Umbilical cord (tissue), 2 donors: ENCODE measurements around the gene FBLN1. TPM values are rescaled to one million over a fixed set of nuclear protein-coding genes. Genes with fewer than 3 reads are reported as not detected.
A peak's percentile ranks its signal among the peaks of the same experiment; 100 is the strongest.

Experiments used
- DNase-seq: peaks from one replicate; pipeline ENCODE4 v3.0.0-alpha.2; 2015; ENCODE audit warnings: low spot score
- total RNA-seq: library from RNA; depleted of rRNA; stranded (reverse); fragments of >200 nt; gene quantifications from one replicate; pipeline ENCODE4 v1.2.3, GENCODE V29; 2014; ENCODE audit warnings: low replicate concordance; ENCODE audit not compliant: insufficient read depth

FBLN1 gene
- total RNA-seq, 1 donor from 2014 or later = 248 TPM

DNA sequence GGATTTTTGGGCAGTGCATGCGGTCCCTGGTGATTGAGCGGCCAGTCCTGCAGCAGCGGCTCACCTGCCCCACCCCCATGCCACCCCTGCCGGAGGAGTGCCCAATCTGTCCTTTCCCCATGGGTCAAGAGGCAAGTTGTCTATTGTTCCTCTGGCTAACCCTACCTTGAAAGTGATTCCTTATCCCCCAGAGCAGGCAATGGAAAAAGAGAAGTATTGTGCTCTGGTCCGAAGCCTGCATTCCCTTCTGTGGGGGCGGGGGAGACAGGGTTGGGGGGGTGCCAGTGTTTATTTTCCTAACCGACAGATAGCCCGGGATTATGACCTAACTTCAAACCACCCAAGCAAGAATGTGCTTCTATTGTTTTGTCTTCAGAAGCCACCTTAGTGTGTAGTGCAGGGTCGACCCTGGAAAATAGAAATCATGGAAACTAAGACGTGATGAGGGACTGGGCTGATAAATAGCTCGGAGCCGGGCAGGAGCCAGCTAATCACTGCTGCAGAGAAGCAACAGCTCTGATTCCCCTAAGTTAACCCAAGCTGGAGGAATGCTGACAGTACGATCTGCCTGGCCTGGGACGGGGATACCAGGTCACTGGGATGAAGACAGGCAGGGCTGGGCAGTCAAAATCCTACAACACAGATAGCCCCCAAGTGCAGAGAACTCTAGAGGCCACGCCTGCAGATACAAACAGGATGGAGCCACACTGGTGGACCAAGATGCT is 130.3 kb downstream of the FBLN1 start:
- no peak for DNase-seq

DNA sequence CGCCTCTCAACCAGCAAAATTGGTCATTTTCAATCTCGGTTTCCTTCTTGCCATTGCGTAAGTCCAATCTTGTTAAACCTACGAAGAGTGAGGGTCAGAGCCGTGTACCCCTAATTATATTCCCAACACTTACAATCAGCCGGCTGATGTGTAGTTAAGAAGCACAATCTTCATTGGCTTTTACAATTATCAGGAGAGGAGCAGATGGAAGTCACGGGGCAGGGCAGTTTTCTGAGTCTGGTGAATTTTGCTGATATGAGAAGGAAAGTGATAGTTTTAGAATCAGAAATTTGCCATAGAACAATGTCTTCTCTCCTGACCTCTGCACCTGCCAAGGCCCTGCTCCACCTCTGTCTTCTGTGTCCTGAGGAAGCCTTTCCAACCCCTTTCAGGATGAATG is 134.0 kb downstream of the FBLN1 start:
- DNase-seq = no peak

DNA sequence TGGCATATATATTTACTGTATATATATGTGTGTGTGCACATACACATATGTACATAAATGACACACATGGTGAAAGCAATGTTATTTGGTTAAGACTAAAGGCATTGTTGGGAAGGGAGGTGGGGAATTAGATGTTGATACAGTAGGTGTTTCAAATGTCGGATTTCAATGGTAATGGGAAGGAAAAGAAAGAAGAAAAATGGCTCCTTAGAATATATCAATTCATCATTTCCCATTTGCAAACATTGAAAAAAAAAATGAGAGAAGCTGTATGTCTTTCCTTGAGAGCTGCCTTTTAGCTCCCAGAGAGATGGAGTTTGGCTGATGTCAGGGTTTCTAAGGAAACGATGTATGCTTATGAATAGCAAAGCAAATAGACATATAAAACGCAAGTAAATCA is 135.5 kb downstream of the FBLN1 start:
- no peak for DNase-seq

DNA sequence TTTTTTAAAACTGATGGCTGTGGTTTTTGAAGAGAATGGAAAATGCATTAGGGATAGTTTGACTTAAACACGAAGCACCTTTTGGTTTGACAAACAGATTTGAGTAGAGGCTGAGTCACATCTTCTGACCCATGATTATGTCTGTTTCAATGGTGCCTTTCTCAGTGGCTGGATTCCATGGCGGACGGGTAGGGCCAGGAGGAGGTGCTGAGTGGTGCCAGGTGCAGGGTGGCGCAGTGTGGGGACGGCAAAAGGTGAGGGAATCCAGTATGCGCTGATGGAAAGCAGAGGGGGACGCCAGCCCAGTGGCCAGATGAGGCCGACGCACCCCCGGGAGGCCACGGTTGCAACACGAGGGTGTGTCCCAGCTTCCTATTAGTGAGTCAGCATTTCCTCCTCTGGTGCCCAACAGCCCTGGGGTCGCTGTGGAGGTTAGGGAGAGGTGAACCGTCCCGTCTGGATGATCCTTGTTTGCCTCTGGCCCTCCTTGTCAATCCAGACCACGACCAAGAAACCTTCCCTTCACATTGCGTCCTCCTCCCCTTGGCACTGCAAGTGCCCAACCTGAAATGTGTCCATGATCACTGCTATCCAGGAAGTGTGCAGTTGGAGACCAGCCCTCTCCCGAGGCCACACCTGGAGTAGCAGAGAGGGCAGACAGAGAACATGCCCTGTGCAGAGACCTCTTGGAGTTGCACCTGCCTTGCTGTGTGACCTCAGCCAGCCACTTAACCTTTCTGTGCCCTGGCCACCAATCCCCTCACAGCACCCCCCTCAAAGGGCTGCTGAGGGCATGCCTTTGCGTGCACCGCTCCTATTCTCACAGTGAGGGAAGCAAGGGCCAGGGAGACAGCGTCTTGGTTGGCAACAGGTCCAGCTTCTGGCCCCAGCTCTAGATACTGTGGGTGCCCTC is 136.4 kb downstream of the FBLN1 start:
- DNase-seq = no peak

DNA sequence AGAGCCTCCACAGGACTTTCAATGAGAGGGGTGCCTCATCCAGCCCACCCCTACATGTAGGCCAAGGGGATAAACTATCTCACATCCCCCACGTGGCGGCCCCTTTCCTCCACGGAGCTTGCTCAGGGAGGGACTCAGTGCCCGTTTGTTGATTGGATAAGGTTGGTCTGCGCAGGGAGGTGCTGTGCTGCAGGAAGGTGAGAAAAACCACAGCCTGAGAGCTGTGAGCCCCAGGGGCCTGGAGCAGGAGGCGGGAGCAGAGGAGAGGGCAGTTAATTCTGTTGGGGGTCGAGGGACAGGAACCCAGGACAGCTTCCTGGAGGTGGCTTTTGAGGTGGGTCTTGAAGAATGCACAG is 137.0 kb downstream of the FBLN1 start:
- no peak for DNase-seq

DNA sequence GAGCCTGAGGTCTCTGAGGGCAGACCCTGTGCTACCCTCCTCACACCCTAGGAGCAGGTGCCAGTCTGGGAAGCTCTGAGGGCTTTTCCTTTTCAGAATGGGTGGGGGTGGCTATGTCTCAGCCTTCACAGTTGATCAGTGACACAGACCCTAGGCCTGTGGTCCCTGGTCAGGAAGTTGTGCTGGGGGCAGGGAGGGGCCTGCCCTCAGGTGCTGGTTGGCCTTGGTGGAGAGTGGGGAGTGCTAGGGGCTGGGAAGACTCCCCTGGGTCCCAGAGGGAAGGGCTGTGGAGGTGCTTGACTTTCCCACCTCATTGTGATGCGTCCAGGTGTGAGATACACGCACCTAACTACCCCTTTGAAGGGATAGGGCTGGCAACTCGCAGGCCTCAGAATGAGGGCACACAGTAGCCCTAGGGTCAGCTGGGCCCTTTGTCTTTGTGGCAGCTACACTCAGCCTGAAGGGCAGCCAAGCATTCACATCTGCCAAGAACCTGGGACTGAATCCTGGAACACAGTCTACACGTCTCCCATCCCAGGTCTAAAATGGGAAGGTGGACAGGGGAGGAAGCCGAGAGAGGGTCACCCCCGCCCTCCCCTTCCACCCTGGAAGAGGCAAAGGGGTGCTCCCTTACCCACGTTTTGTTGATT is 137.7 kb downstream of the FBLN1 start:
- no peak for DNase-seq

DNA sequence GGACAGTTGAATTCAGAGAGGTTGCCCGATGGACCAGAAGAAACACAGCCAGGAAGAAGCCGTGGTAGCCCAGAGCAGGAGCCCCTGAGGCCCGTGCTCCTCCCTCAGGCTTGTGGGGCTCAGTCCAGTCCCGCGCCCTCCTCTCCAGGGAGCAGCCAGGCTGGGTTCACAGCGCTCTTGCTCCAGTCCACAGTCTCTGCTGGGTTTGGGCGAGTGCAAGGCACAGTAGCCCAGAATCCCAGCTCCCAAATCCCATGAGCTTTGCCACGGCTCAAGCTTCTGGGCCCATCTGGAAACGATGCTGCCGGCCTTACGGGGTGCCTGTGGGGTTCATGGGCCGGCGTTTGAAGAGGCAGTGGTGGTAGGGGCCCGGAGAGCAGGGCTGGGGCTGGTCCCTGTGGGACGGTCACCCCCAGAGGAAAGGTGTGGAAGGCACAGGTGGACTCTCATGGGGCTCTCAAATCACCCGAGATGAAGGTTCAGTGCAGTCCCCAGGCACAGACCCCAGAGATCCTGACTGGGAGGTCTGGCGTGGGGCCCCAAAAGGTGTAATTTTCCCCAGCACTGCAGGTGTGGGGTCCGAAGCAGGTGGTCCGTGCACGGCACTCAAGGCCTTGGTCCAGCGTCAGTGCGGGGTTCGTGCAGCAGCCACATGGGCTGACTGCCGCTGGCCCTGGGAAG is 138.4 kb downstream of the FBLN1 start:
- no peak for DNase-seq

DNA sequence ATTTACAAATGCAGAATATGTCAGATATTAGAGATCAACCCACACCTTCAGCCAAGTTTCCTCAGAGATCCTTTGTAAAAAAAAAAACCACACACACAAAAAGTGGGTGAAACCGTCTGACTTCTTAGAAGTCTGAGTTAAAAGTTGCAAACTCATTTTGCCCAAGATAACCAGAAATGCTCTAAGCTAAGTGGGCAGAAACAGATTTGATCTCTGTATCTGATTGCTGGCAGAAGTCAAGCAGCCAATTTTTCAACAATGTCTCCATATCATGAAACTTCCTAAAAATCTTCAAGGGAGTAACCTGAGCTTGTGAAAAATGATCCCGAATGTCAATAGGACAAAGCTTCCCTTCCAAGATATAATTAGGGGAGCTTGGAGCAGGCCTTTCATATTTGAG is 140.3 kb downstream of the FBLN1 start:
- DNase-seq = no peak

DNA sequence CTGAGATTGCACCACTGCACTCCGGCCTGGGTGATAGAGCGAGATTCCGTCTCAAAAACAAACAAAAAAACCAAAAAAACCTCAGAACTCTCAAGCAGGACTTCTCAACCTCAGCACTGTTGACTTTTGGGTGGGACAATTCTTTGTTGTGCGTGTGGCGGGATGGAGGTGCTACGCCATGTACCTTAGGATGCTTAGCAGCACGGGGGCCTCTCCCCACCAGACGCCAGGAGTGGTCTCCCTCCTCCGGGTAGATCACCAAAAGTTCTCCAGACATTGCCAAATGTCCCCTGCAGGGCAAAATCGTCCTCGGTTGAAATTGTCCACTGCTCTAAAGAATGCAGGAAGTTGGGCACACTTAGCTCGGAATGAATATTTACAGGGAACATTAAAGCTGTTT is 142.0 kb downstream of the FBLN1 start:
- no peak for DNase-seq

DNA sequence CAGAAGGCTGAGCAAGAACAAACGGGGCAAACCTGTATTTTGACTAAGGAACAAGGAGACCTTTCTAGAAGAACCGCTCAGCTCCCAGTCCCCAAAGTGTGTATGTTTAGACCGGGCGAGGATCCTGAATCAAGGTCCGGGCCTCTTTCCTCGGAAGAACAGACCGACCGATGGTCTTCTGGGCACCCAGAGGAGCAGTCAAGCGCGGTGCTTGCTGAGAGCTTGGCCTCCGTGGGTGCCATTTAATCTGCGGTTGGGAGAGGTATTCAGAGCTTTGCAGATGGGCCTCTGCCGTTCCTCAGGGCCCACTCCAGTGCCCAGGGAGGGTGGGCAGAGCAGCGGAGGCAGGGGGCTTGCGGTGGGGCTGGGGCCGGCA is 142.5 kb downstream of the FBLN1 start:
- DNase-seq = no peak

DNA sequence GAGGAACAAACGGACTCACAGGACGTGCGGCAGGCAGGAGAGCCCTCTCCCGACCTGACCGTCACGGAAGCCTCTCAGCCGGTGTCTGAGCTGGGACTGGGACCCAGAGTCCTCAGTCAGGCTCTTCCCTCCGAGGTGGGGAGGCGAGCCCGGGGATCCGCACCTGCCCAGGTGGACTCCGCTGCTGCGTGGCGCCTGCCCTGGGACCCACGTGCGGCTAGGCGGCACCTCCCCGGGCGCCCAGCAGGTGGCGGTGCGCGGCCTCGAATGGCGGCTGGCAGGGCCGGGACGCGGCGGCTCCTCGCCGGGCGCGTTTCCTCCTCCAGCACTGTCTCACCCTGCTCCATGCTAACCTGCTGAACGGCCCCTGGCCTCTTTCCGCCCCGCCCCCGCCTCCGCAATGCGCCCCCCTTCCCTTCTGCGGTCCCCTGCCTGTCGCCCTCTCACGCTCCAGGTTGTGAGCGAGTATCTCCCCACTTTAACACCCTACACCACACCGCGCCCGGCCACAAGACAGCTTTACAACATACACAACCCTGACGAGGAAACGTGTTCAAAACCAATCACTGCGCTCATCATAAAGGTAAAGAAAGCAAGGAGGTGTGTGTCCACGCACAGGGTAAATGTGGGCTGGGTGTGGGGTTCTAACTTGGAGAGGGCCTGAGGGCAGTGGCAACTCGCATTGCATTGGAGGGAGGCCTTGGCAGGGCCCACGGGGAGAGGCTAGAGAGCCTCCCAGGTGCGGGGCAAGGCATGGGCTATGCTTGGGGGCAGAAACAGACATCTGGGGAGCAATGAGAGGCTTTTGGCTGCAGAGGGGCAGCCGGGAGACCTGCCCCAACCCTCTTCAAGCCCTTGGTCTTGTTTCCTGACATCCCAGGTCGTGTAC is 143.1 kb downstream of the FBLN1 start:
- peak; percentile 52 for DNase-seq

DNA sequence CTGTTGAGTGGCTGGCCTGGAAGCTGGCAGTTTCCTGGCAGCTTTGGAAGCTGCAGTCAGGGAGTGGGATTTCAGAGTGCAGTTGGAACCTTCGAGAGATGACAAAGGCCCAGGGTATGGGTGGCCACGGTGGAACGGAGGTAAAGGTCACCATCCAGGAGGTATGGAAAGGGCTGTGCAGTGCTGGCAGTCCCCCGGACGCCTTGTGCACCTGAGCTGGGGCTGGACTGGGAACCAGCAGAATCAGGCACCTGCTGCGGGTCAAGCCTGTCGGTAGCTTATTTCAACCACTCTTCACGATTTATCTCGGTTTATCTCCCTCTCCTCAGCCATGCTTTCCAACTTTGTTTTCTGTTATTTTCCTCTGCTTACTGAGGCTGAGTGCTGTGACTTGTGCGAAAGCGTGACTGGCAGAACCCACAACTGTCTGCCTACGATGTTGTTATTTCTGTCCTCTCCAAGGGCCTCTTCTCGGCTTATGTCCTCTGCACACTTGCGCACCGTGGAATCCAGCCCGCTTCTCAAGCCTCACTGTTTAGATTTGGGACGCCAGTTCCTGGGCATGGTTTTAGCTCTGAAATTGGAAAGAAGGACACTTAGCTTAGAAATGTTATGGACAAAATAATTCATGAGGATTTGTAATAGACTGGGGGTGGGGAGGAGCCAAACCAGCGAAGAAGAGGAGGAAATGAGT is 145.0 kb downstream of the FBLN1 start:
- no peak for DNase-seq

DNA sequence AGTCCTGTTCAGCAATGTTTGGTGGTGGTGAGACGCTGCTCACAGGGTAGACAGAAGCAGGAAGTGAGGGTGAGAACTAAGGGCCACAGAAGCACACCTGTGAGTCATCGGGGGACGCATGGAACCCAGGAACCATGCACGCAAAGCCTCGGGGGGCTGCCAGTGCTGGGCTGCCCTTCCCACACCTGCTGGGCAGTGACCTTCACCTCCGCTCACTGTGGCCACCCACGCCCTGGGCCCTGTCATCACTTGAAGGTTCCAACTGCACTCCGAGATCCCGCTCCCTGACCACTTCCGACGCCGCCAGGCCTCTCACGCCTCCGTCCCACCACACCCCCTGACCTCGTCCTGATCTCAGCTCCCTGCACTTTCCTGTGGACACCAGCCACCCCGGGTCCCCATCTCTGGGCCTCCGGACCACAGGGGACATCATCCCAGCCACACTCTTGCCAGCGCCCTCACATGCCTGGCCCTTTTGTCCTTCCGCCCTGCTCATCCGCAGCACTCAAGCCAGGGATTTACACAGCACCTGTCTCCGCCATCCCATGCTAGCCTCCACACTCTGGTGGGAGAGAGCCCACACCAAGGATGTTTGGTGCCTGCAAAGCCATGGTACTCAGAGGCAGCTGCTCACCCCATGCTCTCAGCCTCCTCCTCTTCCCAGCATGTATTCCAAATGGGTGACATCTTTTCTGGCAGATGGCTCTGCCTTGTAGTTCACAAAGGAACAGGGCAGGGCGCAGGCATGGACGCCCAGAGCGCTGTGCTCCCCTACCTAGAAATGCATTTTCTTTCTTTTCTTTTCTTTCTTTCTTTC is 145.8 kb downstream of the FBLN1 start:
- DNase-seq = no peak

DNA sequence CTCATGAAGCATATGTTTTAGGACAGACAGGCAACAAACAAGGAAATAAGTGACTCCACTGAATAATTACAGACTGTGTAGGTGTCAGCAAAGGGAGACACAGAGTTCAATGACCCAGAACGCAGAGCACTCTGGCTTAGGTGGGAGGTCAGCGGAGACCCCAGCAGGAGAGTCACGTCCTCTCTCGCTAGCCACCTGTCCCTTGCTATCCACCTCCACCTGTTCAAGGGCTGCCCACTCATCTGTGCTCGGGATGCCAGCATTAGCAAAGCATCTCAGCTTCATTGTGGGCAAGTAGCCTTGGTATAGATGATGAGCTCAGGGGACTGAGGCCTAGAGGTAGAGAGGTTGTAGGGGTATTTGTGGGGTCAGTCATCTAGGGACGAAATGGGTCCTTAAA is 147.1 kb downstream of the FBLN1 start:
- no peak for DNase-seq

DNA sequence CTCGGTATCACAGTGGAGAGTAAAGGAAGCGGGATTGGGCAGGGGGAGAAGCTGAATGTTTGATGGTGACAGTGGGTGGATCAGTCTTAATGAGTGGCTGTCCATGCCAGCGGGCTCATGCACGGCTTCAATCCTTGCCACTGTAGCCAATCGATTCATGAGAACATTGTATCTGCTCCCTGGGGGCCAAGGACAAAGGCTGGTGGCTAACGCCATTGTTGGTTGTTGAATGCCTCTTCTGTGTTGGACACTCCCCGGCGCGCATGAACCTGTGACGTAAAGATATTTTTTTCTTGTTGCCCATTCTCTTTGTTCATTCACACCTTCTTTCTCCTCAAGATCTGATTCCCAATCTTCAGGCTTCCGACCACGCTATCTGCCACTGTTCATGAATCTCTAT is 148.0 kb downstream of the FBLN1 start:
- no peak for DNase-seq
